ENCODE results near the gene TRNT1. TPM values are rescaled to one million over a fixed set of nuclear protein-coding genes. Genes with fewer than 3 reads are reported as not detected.

Gene TRNT1
- total RNA-seq (10 to 100 TPM; 27.3 to 45.6 TPM), total RNA-seq (58.4 to 66.8 reads per million in 2 donors)

GRCh38 chr3:3126477-3127431 is at the start of gene TRNT1:
Gene TRNT1, plus strand, starts transcription at chr3:3126940. Its CDS starts 2,101 bp downstream, at chr3:3129041.
- H3K4me1 Mint-ChIP-seq: peaks cover 29% of the 10 kb centered on the region
- ATAC-seq (peak; percentile 93), DNase-seq (peak; percentile 93 to 96 (median 96))
- no peaks in the 10 kb centered on the region for H3K9me3 ChIP-seq (ENCODE audit: control insufficient read depth, low read length, poor library complexity, severe bottlenecking)
- H3K4me3 Mint-ChIP-seq: peak within 1 kb of the TSS; percentile 99
- peak within 1 kb of the TSS; percentile 100 for H3K27ac Mint-ChIP-seq
- H3K36me3 Mint-ChIP-seq (ENCODE audit: low read depth): peaks cover 4% of the 10 kb centered on the region
- no peaks in the 10 kb centered on the region for H3K27me3 Mint-ChIP-seq

GRCh38 chr3:3080309-3080708 is 46.4 kb upstream of the TRNT1 start:
- H3K9me3 ChIP-seq (ENCODE audit: control insufficient read depth, low read length, poor library complexity, severe bottlenecking): no peaks in the 10 kb centered on the region
- no peak overlapping the region for H3K4me3 Mint-ChIP-seq
- no peak for DNase-seq
- no peaks in the 10 kb centered on the region for H3K36me3 Mint-ChIP-seq (ENCODE audit: low read depth)
- H3K4me1 Mint-ChIP-seq: peaks cover 7% of the 10 kb centered on the region
- no peak overlapping the region for H3K27ac Mint-ChIP-seq
- peaks cover 13% of the 10 kb centered on the region for H3K27me3 Mint-ChIP-seq
- ATAC-seq: no peak

GRCh38 chr3:3081381-3082233 is 45.1 kb upstream of the TRNT1 start:
- Mint-ChIP-seq H3K4me3 (no peak overlapping the region), H3K4me1 (peaks cover 10% of the 10 kb centered on the region), H3K27me3 (peaks cover 13% of the 10 kb centered on the region), H3K27ac (no peak overlapping the region), H3K36me3 (ENCODE audit: low read depth) (no peaks in the 10 kb centered on the region)
- DNase-seq (no peak), ATAC-seq (no peak)
- no peaks in the 10 kb centered on the region for H3K9me3 ChIP-seq (ENCODE audit: control insufficient read depth, low read length, poor library complexity, severe bottlenecking)

- Mint-ChIP-seq H3K27ac (no peak overlapping the region), H3K27me3 (peaks cover 13% of the 10 kb centered on the region), H3K36me3 (ENCODE audit: low read depth) (no peaks in the 10 kb centered on the region), H3K4me1 (peaks cover 10% of the 10 kb centered on the region), H3K4me3 (no peak overlapping the region)
- no peak for ATAC-seq
- DNase-seq: no peak
- no peaks in the 10 kb centered on the region for H3K9me3 ChIP-seq (ENCODE audit: control insufficient read depth, low read length, poor library complexity, severe bottlenecking)
Observed at GRCh38 chr3:3082234-3082924, 44.4 kb upstream of the TRNT1 start.

- DNase-seq: no peak
- no peaks in the 10 kb centered on the region for H3K36me3 Mint-ChIP-seq (ENCODE audit: low read depth)
- H3K27me3 Mint-ChIP-seq: peaks cover 5% of the 10 kb centered on the region
- no peaks in the 10 kb centered on the region for H3K9me3 ChIP-seq (ENCODE audit: control insufficient read depth, low read length, poor library complexity, severe bottlenecking)
- H3K4me1 Mint-ChIP-seq: peaks cover 5% of the 10 kb centered on the region
- H3K27ac Mint-ChIP-seq: no peak overlapping the region
- H3K4me3 Mint-ChIP-seq: no peak overlapping the region
- ATAC-seq: no peak
Observed at GRCh38 chr3:3084890-3085289, 41.9 kb upstream of the TRNT1 start.

GRCh38 chr3:3085782-3086181 is 41.0 kb upstream of the TRNT1 start:
- ATAC-seq (no peak), DNase-seq (no peak)
- peaks cover 5% of the 10 kb centered on the region for H3K27me3 Mint-ChIP-seq
- no peak overlapping the region for H3K4me3 Mint-ChIP-seq
- peaks cover 5% of the 10 kb centered on the region for H3K4me1 Mint-ChIP-seq
- no peaks in the 10 kb centered on the region for H3K36me3 Mint-ChIP-seq (ENCODE audit: low read depth)
- no peak overlapping the region for H3K27ac Mint-ChIP-seq
- no peaks in the 10 kb centered on the region for H3K9me3 ChIP-seq (ENCODE audit: control insufficient read depth, low read length, poor library complexity, severe bottlenecking)

- H3K27me3 Mint-ChIP-seq: peaks cover 5% of the 10 kb centered on the region
- H3K27ac Mint-ChIP-seq: no peak overlapping the region
- H3K9me3 ChIP-seq (ENCODE audit: control insufficient read depth, low read length, poor library complexity, severe bottlenecking): no peaks in the 10 kb centered on the region
- no peaks in the 10 kb centered on the region for H3K36me3 Mint-ChIP-seq (ENCODE audit: low read depth)
- H3K4me1 Mint-ChIP-seq: peaks cover 5% of the 10 kb centered on the region
- DNase-seq: no peak
- no peak for ATAC-seq
- no peak overlapping the region for H3K4me3 Mint-ChIP-seq
Observed at GRCh38 chr3:3086239-3086638, 40.5 kb upstream of the TRNT1 start.

- ATAC-seq (no peak), DNase-seq (no peak)
- Mint-ChIP-seq H3K4me3 (no peak overlapping the region), H3K4me1 (peaks cover 5% of the 10 kb centered on the region), H3K27me3 (peaks cover 5% of the 10 kb centered on the region), H3K36me3 (ENCODE audit: low read depth) (no peaks in the 10 kb centered on the region), H3K27ac (no peak overlapping the region)
- no peaks in the 10 kb centered on the region for H3K9me3 ChIP-seq (ENCODE audit: control insufficient read depth, low read length, poor library complexity, severe bottlenecking)
Observed at GRCh38 chr3:3087279-3087678, 39.5 kb upstream of the TRNT1 start.

- Mint-ChIP-seq H3K4me1 (peaks cover 6% of the 10 kb centered on the region), H3K27me3 (peaks cover 6% of the 10 kb centered on the region), H3K36me3 (ENCODE audit: low read depth) (no peaks in the 10 kb centered on the region), H3K4me3 (no peak overlapping the region), H3K27ac (no peak overlapping the region)
- no peak for ATAC-seq
- H3K9me3 ChIP-seq (ENCODE audit: control insufficient read depth, low read length, poor library complexity, severe bottlenecking): no peaks in the 10 kb centered on the region
- no peak for DNase-seq
Observed at GRCh38 chr3:3087716-3088465, 38.8 kb upstream of the TRNT1 start.

GRCh38 chr3:3089017-3089416 is 37.7 kb upstream of the TRNT1 start:
- H3K4me3 Mint-ChIP-seq: no peak overlapping the region

GRCh38 chr3:3097958-3098357 is 28.8 kb upstream of the TRNT1 start:
- no peak for DNase-seq
- Mint-ChIP-seq H3K4me3 (no peak overlapping the region), H3K27ac (no peak overlapping the region), H3K27me3 (peaks cover 2% of the 10 kb centered on the region), H3K36me3 (ENCODE audit: low read depth) (no peaks in the 10 kb centered on the region), H3K4me1 (no peaks in the 10 kb centered on the region)
- no peaks in the 10 kb centered on the region for H3K9me3 ChIP-seq (ENCODE audit: control insufficient read depth, low read length, poor library complexity, severe bottlenecking)
- no peak for ATAC-seq

More at GRCh38 chr3:3089017-3089416, 37.7 kb upstream of the TRNT1 start:
- ATAC-seq (no peak), DNase-seq (no peak)
- no peaks in the 10 kb centered on the region for H3K9me3 ChIP-seq (ENCODE audit: control insufficient read depth, low read length, poor library complexity, severe bottlenecking)
- Mint-ChIP-seq H3K27ac (no peak overlapping the region), H3K4me1 (peaks cover 7% of the 10 kb centered on the region), H3K36me3 (ENCODE audit: low read depth) (no peaks in the 10 kb centered on the region), H3K27me3 (peaks cover 5% of the 10 kb centered on the region)

GRCh38 chr3:3101660-3102458 is 24.9 kb upstream of the TRNT1 start:
- no peak for DNase-seq
- Mint-ChIP-seq H3K27ac (no peak overlapping the region), H3K36me3 (ENCODE audit: low read depth) (no peaks in the 10 kb centered on the region), H3K4me1 (no peaks in the 10 kb centered on the region), H3K27me3 (no peaks in the 10 kb centered on the region), H3K4me3 (no peak overlapping the region)
- no peak for ATAC-seq
- no peaks in the 10 kb centered on the region for H3K9me3 ChIP-seq (ENCODE audit: control insufficient read depth, low read length, poor library complexity, severe bottlenecking)

Data from T-helper 17 cell (primary cell).